K562 (cell line): ENCODE results near the gene INSR. TPM values are rescaled to one million over a fixed set of nuclear protein-coding genes. Genes with fewer than 3 reads are reported as not detected.

ENCODE experiments used
- DEAF1 ChIP-seq: fragments of 450-650 bp; formaldehyde crosslinking; IDR thresholded peaks from 2 replicates; pipeline ENCODE4 v1.4.0; 2020; ENCODE audit warnings: mild to moderate bottlenecking, moderate library complexity
- U2AF2 ChIP-seq: fragments of 200-400 bp; formaldehyde crosslinking; optimal IDR thresholded peaks from 2 replicates; pipeline ENCODE3; 2017; ENCODE audit warnings: low read depth, mild to moderate bottlenecking, low read length
- USF2 ChIP-seq: sonication (generic); formaldehyde crosslinking; IDR thresholded peaks from 2 replicates; pipeline ENCODE4 v1.5.0; 2020; ENCODE audit warnings: missing genetic modification reagents
- ZC3H8 ChIP-seq: fragments of 450-650 bp; IDR thresholded peaks from 2 replicates; pipeline ENCODE4 v1.6.1; 2017
- ZNF232 ChIP-seq: sonication (generic); formaldehyde crosslinking; IDR thresholded peaks from 2 replicates; pipeline ENCODE4 v1.8.0; 2022; ENCODE audit warnings: mild to moderate bottlenecking, missing genetic modification reagents
- polyA plus RNA-seq, 8 experiments: library from polyadenylated mRNA; depleted of rRNA in 4 of 8; stranded (reverse) in 5 of 8; unstranded in 3 of 8; fragments of >200 nt; fragmentation: Nextera tagmentation in 2 of 8; fragmentation: Illumina TruSeq in 1 of 8; extraction: Ambion mirVana in 2 of 8; extraction: Trizol in 1 of 8; gene quantifications; 2 replicates each; pipeline versions ENCODE4 v1.2.1 to v1.2.3, GENCODE V29; 2011 to 2014; ENCODE audit warnings: inconsistent platforms in 1 of 8, missing spikeins in 1 of 8
- total RNA-seq, 7 experiments: library from RNA; depleted of rRNA in 6 of 7; stranded (reverse); fragments of >200 nt in 6 of 7; fragmentation: Illumina TruSeq in 2 of 7; extraction: Trizol in 2 of 7; gene quantifications; 2 replicates each; pipeline versions ENCODE4 v1.2.1 to v1.2.3, GENCODE V29; 2011 to 2021; ENCODE audit warnings: low replicate concordance in 1 of 7
- TF ChIP-seq, protein P1 (sequence below): IDR thresholded peaks from 2 replicates; pipeline ENCODE4 v1.6.1; 2011; ENCODE audit warnings: borderline replicate concordance, low read depth, mild to moderate bottlenecking, moderate library complexity, low read length; ENCODE audit not compliant: insufficient read depth, poor library complexity, severe bottlenecking

The INSR gene
- total and polyA plus RNA-seq, 9 of the 15 experiments (the other 6 are each of a cell fraction or from before 2014, with no cell fraction given): 0.04 to 0.88 (median 0.41) TPM

DNA sequence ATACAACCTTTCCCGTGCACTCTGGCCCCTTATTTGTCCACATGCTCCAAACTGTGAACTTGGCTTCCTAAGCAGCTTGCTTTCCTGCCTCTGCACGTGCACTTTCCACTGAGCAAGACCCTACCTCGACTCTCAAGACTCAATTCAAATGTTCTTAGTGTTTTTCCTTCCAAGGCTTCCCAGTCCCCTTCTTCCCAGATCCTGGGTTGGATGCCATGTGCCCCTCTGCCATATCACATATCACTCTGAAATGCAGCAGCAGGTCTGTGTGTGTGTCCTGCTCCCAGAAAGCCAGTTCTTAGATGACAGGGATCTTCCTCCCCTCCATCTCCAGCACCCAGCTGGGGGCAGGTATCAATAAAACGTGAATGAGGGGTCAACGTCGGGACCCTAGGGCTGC lies 221.7 kb downstream of the INSR start (continued):
- TF ChIP-seq, protein P1, sequence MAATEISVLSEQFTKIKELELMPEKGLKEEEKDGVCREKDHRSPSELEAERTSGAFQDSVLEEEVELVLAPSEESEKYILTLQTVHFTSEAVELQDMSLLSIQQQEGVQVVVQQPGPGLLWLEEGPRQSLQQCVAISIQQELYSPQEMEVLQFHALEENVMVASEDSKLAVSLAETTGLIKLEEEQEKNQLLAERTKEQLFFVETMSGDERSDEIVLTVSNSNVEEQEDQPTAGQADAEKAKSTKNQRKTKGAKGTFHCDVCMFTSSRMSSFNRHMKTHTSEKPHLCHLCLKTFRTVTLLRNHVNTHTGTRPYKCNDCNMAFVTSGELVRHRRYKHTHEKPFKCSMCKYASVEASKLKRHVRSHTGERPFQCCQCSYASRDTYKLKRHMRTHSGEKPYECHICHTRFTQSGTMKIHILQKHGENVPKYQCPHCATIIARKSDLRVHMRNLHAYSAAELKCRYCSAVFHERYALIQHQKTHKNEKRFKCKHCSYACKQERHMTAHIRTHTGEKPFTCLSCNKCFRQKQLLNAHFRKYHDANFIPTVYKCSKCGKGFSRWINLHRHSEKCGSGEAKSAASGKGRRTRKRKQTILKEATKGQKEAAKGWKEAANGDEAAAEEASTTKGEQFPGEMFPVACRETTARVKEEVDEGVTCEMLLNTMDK: no peak
- TF ChIP-seq DEAF1 (CRISPR knock-in tag): no peak
- no peak for TF ChIP-seq ZNF232 (CRISPR knock-in tag)
- no peak for TF ChIP-seq ZC3H8
- TF ChIP-seq U2AF2: no peak
- TF ChIP-seq USF2 (CRISPR knock-in tag): no peak
- TF ChIP-seq, all 486 proteins: peak for 0
